HFF-Myc (cell line): ENCODE measurements around the gene VWA3A.
"Not testable (repeated sequence)": the region's sequence is repeated elsewhere in the genome, so short reads cannot be mapped to it uniquely, and the experiment has no call there.

ENCODE experiments used
- DNase-seq: peaks from one replicate; pipeline ENCODE4 v3.0.0-alpha.2; 2011; ENCODE audit warnings: low read depth; ENCODE audit errors: extremely low read depth
- H3K4me3 ChIP-seq: replicated peaks from 2 replicates; pipeline ENCODE4 v1.5.1; 2011; ENCODE audit warnings: low read depth, mild to moderate bottlenecking, control low read depth, low read length
- CTCF ChIP-seq: IDR thresholded peaks from 2 replicates; pipeline ENCODE4 v1.5.1; 2012; ENCODE audit warnings: mild to moderate bottlenecking, low read depth, low read length, control low read depth; ENCODE audit errors: missing control alignments

The VWA3A gene

GRCh38 chr16:22123759-22124490 is 31.6 kb downstream of the VWA3A start:
- TF ChIP-seq CTCF: no peak
- DNase-seq: no peak
- H3K4me3 ChIP-seq: no peak overlapping the region

GRCh38 chr16:22124583-22125284 is 32.4 kb downstream of the VWA3A start:
- DNase-seq: no peak
- TF ChIP-seq CTCF: no peak

GRCh38 chr16:22126037-22126558 is 33.8 kb downstream of the VWA3A start:
- no peak for TF ChIP-seq CTCF
- no peak for DNase-seq

More at GRCh38 chr16:22124583-22125284, 32.4 kb downstream of the VWA3A start:
- H3K4me3 ChIP-seq: no peak overlapping the region

GRCh38 chr16:22128537-22128936 is 36.2 kb downstream of the VWA3A start:
- not testable (repeated sequence) for H3K4me3 ChIP-seq, DNase-seq

More at GRCh38 chr16:22126037-22126558, 33.8 kb downstream of the VWA3A start:
- no peak overlapping the region for H3K4me3 ChIP-seq

- no peak overlapping the region for H3K4me3 ChIP-seq
- no peak for TF ChIP-seq CTCF
- no peak for DNase-seq
Observed at GRCh38 chr16:22130528-22130927, 38.2 kb downstream of the VWA3A start.

GRCh38 chr16:22132801-22133200 is 40.5 kb downstream of the VWA3A start:
- H3K4me3 ChIP-seq: no peak overlapping the region
- no peak for DNase-seq
- TF ChIP-seq CTCF: no peak

GRCh38 chr16:22138482-22138881 is 46.1 kb downstream of the VWA3A start:
- no peak for DNase-seq
- no peak for TF ChIP-seq CTCF
- no peak overlapping the region for H3K4me3 ChIP-seq
